ENCODE data around the gene FRMPD4.

Gene FRMPD4

DNA sequence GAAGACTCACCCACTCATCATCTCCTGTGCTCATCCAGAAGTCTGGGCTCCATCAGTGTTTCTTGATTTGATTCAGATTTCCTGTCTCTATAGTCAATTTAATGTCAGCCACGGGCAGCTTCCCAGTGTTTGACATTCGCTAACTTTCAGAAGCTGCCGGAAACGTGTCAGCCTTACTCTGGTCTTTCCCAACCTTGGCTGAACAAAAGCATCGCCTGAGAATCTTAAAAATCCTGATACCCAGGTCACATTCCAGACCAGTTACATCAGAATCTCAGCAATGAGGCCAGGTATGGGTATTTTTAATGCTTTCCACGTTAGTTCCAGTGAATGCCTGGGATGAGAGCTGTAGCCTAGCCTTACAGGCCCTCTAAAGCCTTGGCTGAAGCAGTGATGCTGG is 233.8 kb downstream of the FRMPD4 start:
- DNase-seq, result no peak

DNA sequence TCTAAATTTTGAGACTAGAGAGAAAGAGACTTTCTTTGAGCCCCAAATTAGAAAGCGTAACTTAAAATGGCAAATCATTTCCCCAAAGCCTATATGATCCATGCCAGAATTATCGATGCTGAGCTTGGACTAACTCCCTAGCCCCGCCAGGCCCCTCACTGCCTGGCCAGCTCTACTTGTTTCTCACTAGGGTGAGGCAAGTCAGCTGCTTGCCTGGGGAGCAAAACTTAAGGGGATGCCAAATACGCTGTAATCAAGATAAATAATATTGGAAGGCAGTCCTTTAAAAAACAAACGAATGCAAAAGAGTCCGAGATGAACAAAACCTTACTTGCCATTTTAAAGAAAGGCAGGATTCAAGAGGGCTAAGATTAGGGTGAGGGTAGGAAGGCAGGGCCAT is 236.0 kb downstream of the FRMPD4 start:
- no peak for DNase-seq

GRCh38 chrX:12378253-12378652 is 240.0 kb downstream of the FRMPD4 start:
- no peak for DNase-seq

- no peak for DNase-seq
These were observed 240.4 kb downstream of the FRMPD4 start for GRCh38 chrX:12378706-12379105.

DNA sequence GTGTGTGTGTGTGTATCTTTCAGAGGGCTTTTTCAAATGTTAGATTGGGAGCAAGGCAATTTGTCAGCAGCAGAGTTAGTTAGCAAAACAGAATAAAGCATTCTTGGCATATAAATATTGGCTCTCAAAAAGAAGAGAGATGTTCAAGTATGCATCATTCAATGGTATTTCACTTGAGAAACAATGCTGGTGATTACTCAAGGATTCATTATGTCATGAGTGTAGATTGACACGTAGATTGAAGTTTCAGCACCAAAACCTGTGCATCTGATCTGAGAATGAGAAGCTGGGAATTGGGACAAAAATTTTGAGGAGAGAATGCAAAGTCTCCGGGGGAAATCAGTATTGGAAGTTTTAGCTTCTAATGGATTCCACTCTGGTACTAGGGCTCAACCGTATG is 241.4 kb downstream of the FRMPD4 start:
- no peak for DNase-seq

DNA sequence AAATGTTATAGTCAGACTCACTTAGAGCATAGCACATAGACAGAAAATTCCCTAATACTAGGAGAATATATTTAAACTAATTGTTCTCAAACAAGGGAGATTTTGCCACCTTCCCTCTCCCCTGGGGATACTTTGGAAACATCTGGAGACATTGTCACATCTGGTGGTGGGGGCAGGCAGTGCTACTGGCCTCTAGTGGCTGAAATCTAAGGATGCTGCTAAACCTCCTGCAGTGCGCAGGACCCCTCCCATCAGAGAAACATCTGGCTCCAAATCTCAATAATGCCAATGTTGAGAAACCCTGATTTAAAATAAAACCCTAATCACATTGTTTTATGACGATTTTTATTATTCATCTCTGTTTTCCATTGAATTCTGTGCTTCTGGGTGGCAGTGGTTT is 244.9 kb downstream of the FRMPD4 start:
- DNase-seq, result no peak

DNA sequence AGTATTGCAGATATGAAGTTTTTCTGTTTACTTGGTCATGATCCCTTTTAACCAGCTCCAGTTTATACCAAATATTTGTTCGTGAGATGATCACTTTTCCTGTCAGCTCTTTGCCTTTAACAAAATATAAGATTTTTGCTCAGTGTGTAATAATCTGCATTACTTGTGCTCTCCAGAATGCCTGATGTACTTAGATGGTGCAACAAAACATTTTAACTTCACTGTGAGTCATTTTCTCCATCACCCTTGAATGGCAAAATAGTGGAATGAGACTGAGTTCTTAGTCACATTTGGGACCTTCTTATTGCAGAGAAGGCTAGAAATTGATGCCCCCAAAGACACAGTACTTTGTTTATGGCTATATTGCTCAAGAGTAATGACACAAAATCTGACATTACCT is 252.0 kb downstream of the FRMPD4 start:
- DNase-seq, result no peak

DNA sequence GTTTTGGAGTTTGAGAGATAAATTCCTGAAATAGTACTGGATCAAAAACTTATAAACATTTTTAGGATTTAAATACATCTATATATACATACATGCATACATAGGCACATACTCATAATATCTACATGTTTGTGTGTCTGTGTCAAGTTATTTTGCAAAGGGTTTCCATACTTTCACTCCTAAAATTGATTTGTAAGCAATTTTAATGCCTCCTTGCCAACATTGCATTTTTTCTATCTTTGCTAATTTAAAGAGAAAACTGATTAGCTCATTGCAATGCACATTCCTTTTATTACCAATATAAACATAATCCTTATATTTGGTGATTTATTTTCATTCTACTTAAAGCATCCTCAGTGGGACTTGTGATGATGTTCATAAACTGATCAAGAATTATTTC is 258.3 kb downstream of the FRMPD4 start:
- DNase-seq, result no peak

- DNase-seq, result no peak
These were observed 261.9 kb downstream of the FRMPD4 start for GRCh38 chrX:12400218-12400617.

DNA sequence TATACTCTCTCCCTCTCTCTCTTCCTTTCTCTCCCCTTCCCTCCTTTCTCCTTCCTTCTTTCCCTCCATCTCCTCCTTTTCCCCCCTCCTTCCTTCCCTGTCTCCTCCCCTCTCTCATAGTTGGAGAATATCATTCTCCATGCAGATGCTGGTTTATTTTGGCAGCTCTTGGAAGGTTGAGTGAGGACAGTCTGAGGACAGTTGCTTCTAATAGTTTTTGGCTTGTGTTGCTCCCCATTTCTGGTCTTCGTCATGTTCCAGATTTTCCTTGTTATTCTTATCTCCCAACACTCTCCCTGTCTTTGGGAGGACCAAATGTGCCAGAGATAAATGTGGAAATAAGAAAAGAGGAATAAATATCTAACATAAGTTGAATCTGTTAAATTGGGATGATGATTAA is 263.0 kb downstream of the FRMPD4 start:
- no peak for DNase-seq

- no peak for DNase-seq
These were observed 265.3 kb downstream of the FRMPD4 start for GRCh38 chrX:12403474-12404082.

DNA sequence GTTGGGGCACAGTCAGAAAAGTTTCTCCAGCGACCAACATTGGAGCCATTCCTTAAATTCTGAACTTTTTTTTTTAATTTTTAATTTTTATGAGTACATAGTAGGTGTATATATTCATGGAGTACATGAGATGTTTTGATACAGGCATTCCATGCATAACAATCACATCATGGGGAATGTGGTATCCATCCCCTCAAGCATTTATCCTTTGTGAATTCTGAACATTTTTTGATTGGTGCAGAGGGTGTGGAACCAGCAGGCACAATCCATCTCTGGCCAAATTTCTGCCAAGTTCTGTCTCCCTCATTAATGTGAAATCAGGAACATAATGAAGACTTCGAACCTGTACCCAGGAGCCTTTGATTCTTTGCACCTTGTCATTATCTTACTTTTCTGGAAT is 267.0 kb downstream of the FRMPD4 start:
- DNase-seq, result no peak

DNA sequence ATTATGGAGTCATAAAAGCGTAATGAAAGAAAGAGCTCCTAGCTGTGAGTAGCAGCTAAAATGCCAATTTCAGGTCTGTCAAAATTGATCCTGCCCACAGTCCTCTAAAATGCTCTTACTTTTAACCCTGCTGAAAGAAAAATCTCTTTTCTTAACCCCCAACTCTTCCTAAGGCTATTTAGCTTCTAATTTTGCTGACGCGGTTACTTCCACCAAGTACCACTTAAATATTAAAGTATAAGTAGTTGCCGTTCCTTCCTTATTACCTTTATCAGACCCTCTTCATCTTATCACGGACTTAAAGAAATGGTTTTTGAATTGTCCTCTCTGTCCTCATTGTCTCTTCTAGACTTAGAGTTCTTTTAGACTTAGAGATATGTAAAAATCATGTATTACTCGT is 272.2 kb downstream of the FRMPD4 start:
- DNase-seq, result no peak

GRCh38 chrX:12411831-12412230 is 273.6 kb downstream of the FRMPD4 start:
- no peak for DNase-seq

DNA sequence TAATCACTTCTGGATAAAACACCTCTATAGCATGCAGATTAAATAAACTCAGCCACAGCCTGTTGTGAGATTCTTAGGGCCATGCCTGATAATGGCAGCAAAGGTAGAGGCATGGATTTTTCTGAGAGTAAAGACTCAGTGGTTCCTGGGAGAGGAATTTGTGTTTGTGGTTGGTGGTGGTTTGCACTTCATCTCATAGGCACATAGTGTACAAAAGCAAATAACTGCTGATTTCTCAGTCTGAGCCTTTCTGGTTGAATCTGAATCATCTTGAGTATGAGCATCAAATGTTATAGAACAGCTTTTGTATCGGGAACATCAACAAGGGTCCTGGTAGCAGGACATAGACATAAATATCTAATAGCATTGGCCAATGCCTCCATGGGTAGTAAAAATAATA is 274.3 kb downstream of the FRMPD4 start:
- DNase-seq, result no peak

- no peak for DNase-seq
These were observed 281.3 kb downstream of the FRMPD4 start for GRCh38 chrX:12419591-12419990.

GRCh38 chrX:12421918-12422317 is 283.6 kb downstream of the FRMPD4 start:
- no peak for DNase-seq

- no peak for DNase-seq
These were observed 285.1 kb downstream of the FRMPD4 start for GRCh38 chrX:12423346-12423745.

DNA sequence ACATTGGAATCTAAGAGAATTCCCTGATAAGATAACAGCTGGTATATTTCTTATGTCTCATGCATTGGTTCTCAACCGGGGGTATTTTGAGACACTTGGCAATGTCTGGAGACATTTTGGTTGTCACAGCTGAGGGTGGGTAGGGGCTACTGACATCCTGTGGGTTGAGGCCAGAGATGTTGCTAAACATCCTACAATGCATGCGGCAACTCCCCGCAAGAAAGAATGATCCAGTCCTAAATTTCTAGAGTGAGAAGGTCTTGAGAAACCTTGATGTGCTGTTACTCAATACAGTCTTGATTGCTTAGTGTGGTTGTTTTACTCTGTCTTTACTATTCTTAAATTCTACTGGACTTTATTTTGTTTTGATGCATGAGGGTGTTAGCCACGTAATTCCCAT is 287.2 kb downstream of the FRMPD4 start:
- DNase-seq, result no peak

GRCh38 chrX:12426420-12426819 is 288.1 kb downstream of the FRMPD4 start:
- DNase-seq, result no peak

DNA sequence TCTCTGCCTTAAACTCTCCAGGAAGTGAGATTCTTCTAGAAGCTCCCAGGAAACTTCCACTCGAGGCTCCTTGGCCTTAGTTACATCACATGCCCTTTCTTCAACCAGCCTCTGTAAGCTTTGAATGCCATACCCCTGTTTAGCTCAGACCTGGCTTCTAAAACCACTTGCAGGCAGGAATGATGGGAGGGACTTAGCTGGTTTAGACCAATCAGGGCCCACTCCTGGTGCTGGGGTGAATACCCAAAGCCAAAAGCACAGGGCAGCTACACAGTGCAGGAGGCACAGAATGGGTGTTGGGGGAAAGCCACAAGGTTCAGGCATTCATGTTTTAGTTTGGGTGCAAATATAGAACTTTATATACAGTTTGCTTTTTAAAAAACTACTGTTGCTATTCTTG is 296.2 kb downstream of the FRMPD4 start:
- DNase-seq, result no peak

DNA sequence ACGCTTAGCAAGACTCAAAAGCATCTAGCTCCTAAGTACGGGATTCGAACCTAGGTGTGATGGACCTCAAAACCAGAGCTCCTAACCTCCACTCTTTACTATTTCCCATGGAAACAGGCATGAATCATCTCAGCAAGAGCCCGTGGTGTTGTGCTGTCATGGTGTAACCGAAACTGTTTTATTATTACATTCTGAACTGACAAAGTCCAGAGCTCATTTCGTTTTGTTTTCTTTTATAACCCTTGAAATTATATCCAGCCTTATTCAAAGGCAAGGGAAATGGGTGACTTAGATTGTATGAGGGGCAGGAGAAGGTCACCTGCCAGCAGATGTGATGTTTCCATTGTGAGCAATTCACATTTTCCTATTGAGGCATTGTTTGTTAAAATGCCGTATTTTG is 301.1 kb downstream of the FRMPD4 start:
- no peak for DNase-seq

DNA sequence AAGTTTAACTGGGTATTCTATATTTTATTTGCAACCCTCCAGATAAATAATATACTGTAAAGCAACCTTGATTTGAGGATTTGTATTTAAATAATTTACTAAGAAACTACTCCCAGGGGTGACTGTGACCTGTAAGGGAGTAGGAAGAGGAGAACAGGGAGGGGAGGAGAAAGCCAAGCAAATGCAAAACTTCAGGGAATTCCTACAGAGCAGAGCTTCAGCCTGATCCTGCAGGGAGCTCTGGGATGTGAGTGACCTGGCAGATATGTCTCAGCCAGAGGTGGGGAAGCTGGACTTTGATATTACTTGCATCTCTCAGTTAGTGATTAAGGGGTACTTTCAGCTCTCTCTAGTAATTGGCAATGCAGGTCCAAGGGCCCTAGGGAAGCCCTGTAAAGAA is 302.0 kb downstream of the FRMPD4 start:
- DNase-seq, result no peak

DNA sequence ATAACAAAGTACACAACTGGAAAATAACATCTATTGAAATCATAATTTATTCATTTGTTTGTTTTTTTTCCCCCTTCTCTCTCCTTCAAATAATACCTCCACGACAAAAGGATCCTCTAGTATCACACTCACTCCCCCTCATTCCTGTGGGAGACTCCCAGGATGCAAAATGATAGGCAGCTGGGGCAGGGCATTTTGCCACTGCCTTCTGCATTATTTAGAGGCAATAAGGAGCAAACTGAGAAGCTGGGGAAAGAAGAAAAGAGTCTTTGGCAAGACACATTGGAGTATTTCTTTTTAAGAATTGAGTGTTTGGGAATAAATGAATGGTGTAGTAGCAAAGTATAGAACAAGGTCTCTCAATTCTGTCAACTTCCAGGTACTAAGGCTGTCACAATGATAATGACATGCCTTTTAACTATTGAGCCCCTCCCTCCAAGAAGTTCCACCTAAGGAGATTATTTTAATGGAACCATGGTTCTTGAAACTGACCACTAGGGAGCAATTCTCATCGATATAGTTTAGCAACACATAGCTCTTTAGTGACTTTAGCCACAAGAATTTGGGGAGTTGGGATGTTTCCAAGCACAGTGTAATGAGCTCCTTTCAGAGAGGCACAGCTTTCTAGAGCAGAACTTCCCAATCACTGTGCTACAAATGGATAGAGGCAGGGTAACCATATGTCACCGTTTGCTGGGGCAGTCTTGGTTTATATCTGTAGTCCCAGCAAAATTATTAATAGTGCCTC is 303.3 kb downstream of the FRMPD4 start:
- DNase-seq, result no peak

Measured in suppressor macrophage (primary cell).